GM19468 (cell line): ENCODE data around the gene KLHL33.
"Not testable (repeated sequence)": the region's sequence is repeated elsewhere in the genome, so short reads cannot be mapped to it uniquely, and the experiment has no call there.

Experiments used
- ATAC-seq: cut with Tn5 transposase; IDR thresholded peaks from one replicate; pipeline ENCODE4 v1.9.1; 2021; ENCODE audit warnings: mild to moderate bottlenecking, moderate library complexity, moderate number of reproducible peaks; ENCODE audit not compliant: unreplicated experiment; ENCODE audit errors: extremely low read depth

Gene KLHL33

GRCh38 chr14:20454516-20455354 lies 18.8 kb upstream of the KLHL33 start, which contains the start of the genes APEX1 and OSGEP:
TSS of gene APEX1 (plus strand) at chr14:20455226. CDS start at chr14:20455646, 420 bp downstream.
TSS of gene OSGEP (minus strand) at chr14:20454812. CDS start at chr14:20454683, 129 bp downstream.
- peak; percentile 79 for ATAC-seq

GRCh38 chr14:20452831-20453230 lies 16.9 kb upstream of the KLHL33 start:
- ATAC-seq: not testable (repeated sequence)

- ATAC-seq: no peak
These were observed 10.9 kb upstream of the KLHL33 start for GRCh38 chr14:20446889-20447288.

GRCh38 chr14:20443650-20444049 lies 7.7 kb upstream of the KLHL33 start:
- ATAC-seq: not testable (repeated sequence)

- no peak for ATAC-seq
These were observed 5.5 kb upstream of the KLHL33 start for GRCh38 chr14:20441461-20441860.

- ATAC-seq: no peak
These were observed 4.9 kb upstream of the KLHL33 start for GRCh38 chr14:20440882-20441281.

- no peak for ATAC-seq
These were observed 4.5 kb upstream of the KLHL33 start for GRCh38 chr14:20440465-20440864.

GRCh38 chr14:20438664-20439063 lies 2.7 kb upstream of the KLHL33 start:
- no peak for ATAC-seq

- ATAC-seq: no peak
These were observed 393 bp upstream of the KLHL33 start for GRCh38 chr14:20436363-20436755.

- ATAC-seq: no peak
These were observed 1.0 kb downstream of the KLHL33 start for GRCh38 chr14:20434701-20435581.

- ATAC-seq: no peak
These were observed 5.9 kb downstream of the KLHL33 start for GRCh38 chr14:20429801-20430669.

- ATAC-seq: no peak
These were observed 7.2 kb downstream of the KLHL33 start for GRCh38 chr14:20428802-20429201.

GRCh38 chr14:20428010-20428365 lies 8.0 kb downstream of the KLHL33 start:
- no peak for ATAC-seq

- ATAC-seq: no peak
These were observed 8.5 kb downstream of the KLHL33 start for GRCh38 chr14:20427231-20428009.

GRCh38 chr14:20424851-20425250 lies 11.1 kb downstream of the KLHL33 start:
- no peak for ATAC-seq

GRCh38 chr14:20422886-20423285 lies 13.1 kb downstream of the KLHL33 start:
- no peak for ATAC-seq

- no peak for ATAC-seq
These were observed 14.7 kb downstream of the KLHL33 start for GRCh38 chr14:20421267-20421666.

- no peak for ATAC-seq
These were observed 16.5 kb downstream of the KLHL33 start for GRCh38 chr14:20419419-20419818.

- no peak for ATAC-seq
These were observed 17.5 kb downstream of the KLHL33 start for GRCh38 chr14:20418501-20418909.
